ENCODE results near the gene GAREM1.

DNA sequence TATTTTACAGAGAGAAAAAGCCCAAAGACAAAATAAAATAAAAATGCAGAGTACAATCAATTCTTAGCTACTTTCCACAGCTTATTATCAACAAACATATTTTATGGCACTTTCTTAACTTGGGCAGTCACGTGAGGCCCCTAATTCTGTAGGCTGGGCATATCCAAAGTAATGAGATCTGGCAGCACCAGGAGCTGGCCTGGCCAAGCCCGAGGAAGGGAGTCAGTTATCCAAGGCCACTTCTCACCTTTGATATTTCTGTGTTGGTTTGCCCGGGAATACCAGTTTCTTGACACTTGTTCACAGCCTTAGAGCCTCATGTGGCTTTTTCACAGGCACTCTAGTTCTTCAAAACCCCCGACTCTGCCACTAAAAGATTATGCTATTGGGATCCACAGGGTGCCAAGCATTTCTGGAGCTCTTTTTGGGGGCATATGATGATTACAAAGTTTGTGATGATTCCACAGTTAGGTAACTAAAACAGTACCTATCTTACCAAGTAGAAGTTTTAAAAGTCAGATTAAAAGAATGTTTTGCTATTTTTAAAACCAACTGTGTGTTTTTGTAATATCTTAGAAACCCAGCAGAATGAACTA is 190.4 kb downstream of the GAREM1 start:
- TF ChIP-seq, protein P1, sequence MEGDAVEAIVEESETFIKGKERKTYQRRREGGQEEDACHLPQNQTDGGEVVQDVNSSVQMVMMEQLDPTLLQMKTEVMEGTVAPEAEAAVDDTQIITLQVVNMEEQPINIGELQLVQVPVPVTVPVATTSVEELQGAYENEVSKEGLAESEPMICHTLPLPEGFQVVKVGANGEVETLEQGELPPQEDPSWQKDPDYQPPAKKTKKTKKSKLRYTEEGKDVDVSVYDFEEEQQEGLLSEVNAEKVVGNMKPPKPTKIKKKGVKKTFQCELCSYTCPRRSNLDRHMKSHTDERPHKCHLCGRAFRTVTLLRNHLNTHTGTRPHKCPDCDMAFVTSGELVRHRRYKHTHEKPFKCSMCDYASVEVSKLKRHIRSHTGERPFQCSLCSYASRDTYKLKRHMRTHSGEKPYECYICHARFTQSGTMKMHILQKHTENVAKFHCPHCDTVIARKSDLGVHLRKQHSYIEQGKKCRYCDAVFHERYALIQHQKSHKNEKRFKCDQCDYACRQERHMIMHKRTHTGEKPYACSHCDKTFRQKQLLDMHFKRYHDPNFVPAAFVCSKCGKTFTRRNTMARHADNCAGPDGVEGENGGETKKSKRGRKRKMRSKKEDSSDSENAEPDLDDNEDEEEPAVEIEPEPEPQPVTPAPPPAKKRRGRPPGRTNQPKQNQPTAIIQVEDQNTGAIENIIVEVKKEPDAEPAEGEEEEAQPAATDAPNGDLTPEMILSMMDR (IDR thresholded peaks at IDR 0.05) = no peak
- no peak for TF ChIP-seq POLR2A (IDR thresholded peaks at IDR 0.05)

Measured in Peyer's patch (tissue), 4 donors.